HCT116 (cell line): ENCODE measurements around the gene CYTH2. TPM values are rescaled to one million over a fixed set of nuclear protein-coding genes. Genes with fewer than 3 reads are reported as not detected.

Source experiments
- ATAC-seq: fragments of 200-7000 bp; cut with Tn5 transposase; 2 replicates; pipeline ENCODE4 v1.9.1; 2020; ENCODE audit warnings: mild to moderate bottlenecking, moderate library complexity
- BruUV-seq: library from RNA; stranded (reverse); fragments of 400-500 nt; replicated peaks from 2 replicates; lab custom pipeline; 2021; lab: Mats Ljungman, UMichigan
- CTCF ChIA-PET: fragments of 300-600 bp; sonication (Branson Sonifier 250); formaldehyde crosslinking; loops from one replicate; lab custom pipeline; 2021; ENCODE audit warnings: antibody characterized with exemption; lab: Charles Lee
- POLR2A ChIA-PET: fragments of 300-600, 350-600 bp; sonication (Branson Sonifier 250); formaldehyde crosslinking; loops from one replicate; lab custom pipeline; 2021; ENCODE audit warnings: antibody characterized with exemption; lab: Charles Lee
- RAD21 ChIA-PET, 2 experiments: fragments of 300-600 bp; sonication (Branson Sonifier 250); formaldehyde crosslinking; loops; one replicate each; lab custom pipeline; 2023; ENCODE audit warnings: low total read pairs in 2 of 2; ENCODE audit not compliant: uncharacterized antibody in 2 of 2, unreplicated experiment in 2 of 2, low non-redundant PET in 1 of 2; lab: Charles Lee
- DNase-seq: peaks from one replicate; pipeline ENCODE4 v3.0.0-alpha.2; 2010; ENCODE audit warnings: low read depth, low spot score
- H2AFZ ChIP-seq: fragments of 200-600 bp; shearing (Covaris generic), sonication (generic); 2 replicates; pipeline ENCODE4 v1.6.1; 2017; ENCODE audit warnings: low read depth, mixed run types, mixed read lengths, antibody characterized with exemption, low read length; ENCODE audit not compliant: poor library complexity, severe bottlenecking
- H3K27ac ChIP-seq: 2 replicates; pipeline ENCODE4 v1.5.1; 2012; ENCODE audit warnings: low read depth, low read length
- H3K27me3 ChIP-seq: fragments of 200-600 bp; sonication (generic); 2 replicates; pipeline ENCODE4 v1.6.1; 2016; ENCODE audit warnings: mixed run types, low read length, mixed read lengths; ENCODE audit not compliant: insufficient read depth
- H3K36me3 ChIP-seq, 2 experiments: fragments of 200-500 bp in 1 of 2; fragments of 200-600 bp in 1 of 2; sonication (Bioruptor generic) in 1 of 2; sonication (generic) in 1 of 2; 2 replicates each; pipeline versions ENCODE4 v1.5.1 to v1.6.1; 2014 to 2016; ENCODE audit warnings: low read length in 2 of 2, inconsistent platforms in 1 of 2, mixed read lengths in 1 of 2, mixed run types in 1 of 2; ENCODE audit not compliant: insufficient read depth in 2 of 2, control insufficient read depth in 1 of 2
- H3K4me1 ChIP-seq, 2 experiments: fragments of 200-600 bp in 1 of 2; sonication (generic) in 1 of 2; 2 replicates each; pipeline versions ENCODE4 v1.5.1 to v1.6.1; 2012 to 2017; ENCODE audit warnings: low read length in 2 of 2, inconsistent platforms in 1 of 2, mild to moderate bottlenecking in 1 of 2, mixed read lengths in 1 of 2, mixed run types in 1 of 2, moderate library complexity in 1 of 2; ENCODE audit not compliant: insufficient read depth in 2 of 2, control insufficient read depth in 1 of 2
- H3K4me2 ChIP-seq: fragments of 200-600 bp; sonication (generic); 2 replicates; pipeline ENCODE4 v1.6.1; 2017; ENCODE audit warnings: mixed run types, low read length, mixed read lengths
- H3K4me3 ChIP-seq, 2 experiments: fragments of 200-600 bp in 1 of 2; sonication (generic) in 1 of 2; replicated peaks in 1 of 2; 2 replicates each; pipeline ENCODE4 v1.5.1; 2011 to 2016; ENCODE audit warnings: low read length in 2 of 2, control low read depth in 1 of 2, low read depth in 1 of 2, mild to moderate bottlenecking in 1 of 2, mixed read lengths in 1 of 2, mixed run types in 1 of 2
- H3K79me2 ChIP-seq: fragments of 200-600 bp; sonication (generic); 2 replicates; pipeline ENCODE4 v1.6.1; 2017; ENCODE audit warnings: mild to moderate bottlenecking, mixed run types, low read length, moderate library complexity, mixed read lengths; ENCODE audit not compliant: insufficient read depth
- H3K9ac ChIP-seq: fragments of 200-600 bp; sonication (generic); 2 replicates; pipeline ENCODE4 v1.6.1; 2016; ENCODE audit warnings: low read length, mixed read lengths
- H3K9me2 ChIP-seq: fragments of 200-600 bp; sonication (generic), shearing (Covaris generic); 2 replicates; pipeline ENCODE4 v1.6.1; 2017; ENCODE audit warnings: mixed run types, mild to moderate bottlenecking, moderate library complexity; ENCODE audit not compliant: insufficient read depth
- H3K9me3 ChIP-seq, 2 experiments: fragments of 200-500 bp in 1 of 2; fragments of 200-600 bp in 1 of 2; sonication (Bioruptor generic) in 1 of 2; sonication (generic) in 1 of 2; 2 replicates each; pipeline ENCODE4 v1.6.1; 2014 to 2017; ENCODE audit warnings: low read length in 2 of 2, mixed read lengths in 2 of 2, inconsistent platforms in 1 of 2, low read depth in 1 of 2, mild to moderate bottlenecking in 1 of 2, mixed run types in 1 of 2, moderate library complexity in 1 of 2; ENCODE audit not compliant: control insufficient read depth in 1 of 2, insufficient read depth in 1 of 2
- H4K20me1 ChIP-seq: fragments of 200-600 bp; sonication (generic), shearing (Covaris generic); 2 replicates; pipeline ENCODE4 v1.6.1; 2017; ENCODE audit warnings: mixed run types, mild to moderate bottlenecking, moderate library complexity; ENCODE audit not compliant: insufficient read depth
- EZH2 ChIP-seq: fragments of 200-600 bp; sonication (generic); IDR thresholded peaks from 2 replicates; pipeline ENCODE4 v1.6.1; 2017; ENCODE audit warnings: antibody characterized with exemption, mixed run types
- JUND ChIP-seq: IDR thresholded peaks from 2 replicates; pipeline ENCODE4 v1.6.1; 2012
- POLR2A ChIP-seq: IDR thresholded peaks from 2 replicates; pipeline ENCODE4 v1.7.0; 2011; ENCODE audit warnings: borderline replicate concordance; ENCODE audit not compliant: insufficient read depth, insufficient read length; ENCODE audit errors: extremely low read depth
- POLR2AphosphoS5 ChIP-seq: IDR thresholded peaks from 2 replicates; pipeline ENCODE4 v1.6.1; 2011; ENCODE audit warnings: mild to moderate bottlenecking, low read depth, low read length, moderate library complexity
- SIN3A ChIP-seq: IDR thresholded peaks from 2 replicates; pipeline ENCODE4 v1.6.1; 2012; ENCODE audit warnings: low read depth
- SRF ChIP-seq: IDR thresholded peaks from 2 replicates; pipeline ENCODE4 v1.6.1; 2012; ENCODE audit warnings: low read depth
- TCF7L2 ChIP-seq: IDR thresholded peaks from 2 replicates; pipeline ENCODE4 v1.7.0; 2011; ENCODE audit warnings: borderline replicate concordance, inconsistent platforms; ENCODE audit not compliant: insufficient read depth, insufficient read length; ENCODE audit errors: extremely low read depth
- YY1 ChIP-seq: IDR thresholded peaks from 2 replicates; pipeline ENCODE4 v1.6.1; 2011; ENCODE audit warnings: low read length, low read depth, moderate library complexity, mild to moderate bottlenecking; ENCODE audit not compliant: insufficient replicate concordance; ENCODE audit errors: extremely low read depth
- ZFX ChIP-seq: fragments of 450-650 bp; IDR thresholded peaks from 2 replicates; pipeline ENCODE4 v1.6.1; 2017
- intact Hi-C: fragments of 100-400 bp; cut with micrococcal nuclease; formaldehyde crosslinking; loops from 2 replicates; pipeline ENCODE4 v1.10.0; 2022
- total RNA-seq: library from RNA; stranded (reverse); gene quantifications from one replicate; pipeline ENCODE4 v1.2.1, GENCODE V29; 2021; ENCODE audit not compliant: unreplicated experiment
- TF ChIP-seq, protein P1 (sequence below): IDR thresholded peaks from 2 replicates; pipeline ENCODE4 v1.6.1; 2012

Gene CYTH2
- total RNA-seq, 1 experiment from 2014 or later = 75.3 TPM

DNA sequence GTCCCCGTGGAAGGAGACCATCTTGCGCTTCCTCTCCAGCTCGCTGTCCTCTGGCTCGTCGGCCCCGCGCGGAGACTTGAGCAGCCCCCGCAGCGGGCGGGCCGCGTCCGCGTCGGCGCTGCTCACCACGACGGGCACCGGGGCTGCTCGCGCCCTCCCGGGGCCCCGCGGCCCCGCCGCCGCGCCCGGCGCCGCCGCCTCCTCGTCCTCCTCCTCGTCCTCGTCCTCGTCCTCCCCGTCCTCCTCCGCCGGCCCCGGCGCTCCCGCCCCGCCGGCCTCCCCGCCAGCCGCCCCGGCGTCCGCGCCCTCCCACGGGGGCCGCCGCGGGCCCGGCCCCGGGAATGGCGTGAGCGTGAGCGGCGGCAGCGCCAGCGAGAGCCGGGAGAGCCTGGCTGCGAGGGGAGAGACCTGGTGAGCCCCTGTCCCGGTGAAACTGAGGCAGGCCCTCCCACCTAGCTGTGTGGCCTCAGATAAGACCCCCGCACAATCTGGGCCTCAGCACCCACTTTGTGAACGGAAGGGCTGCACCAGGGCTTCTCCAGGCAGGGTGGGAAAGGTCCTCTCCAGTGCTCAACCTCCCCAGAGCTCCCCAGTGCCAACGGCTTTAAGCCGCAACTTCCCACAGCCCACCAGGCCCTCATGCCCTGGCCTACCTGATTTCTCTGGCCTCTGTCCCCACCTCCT is 24.7 kb downstream of the CYTH2 start:
- TF ChIP-seq POLR2A (peak; percentile 4), SIN3A (no peak), TCF7L2 (no peak), EZH2 (no peak), JUND (no peak), POLR2AphosphoS5 (peak; percentile 36), ZFX (peak; percentile 92)
- TF ChIP-seq, protein P1, sequence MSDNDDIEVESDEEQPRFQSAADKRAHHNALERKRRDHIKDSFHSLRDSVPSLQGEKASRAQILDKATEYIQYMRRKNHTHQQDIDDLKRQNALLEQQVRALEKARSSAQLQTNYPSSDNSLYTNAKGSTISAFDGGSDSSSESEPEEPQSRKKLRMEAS = no peak
- Histone ChIP-seq H3K27ac (peak overlapping the region; percentile 93), H3K36me3 (peaks cover 0 to 2% of the 10 kb centered on the region in 2 experiments; a peak in 1 of 4 replicates), H3K4me1 (peaks cover 39 to 64% of the 10 kb centered on the region in 2 experiments), H3K79me2 (peaks cover 30% of the 10 kb centered on the region), H4K20me1 (no peaks in the 10 kb centered on the region), H3K4me3 (peak overlapping the region; percentile 76 to 78), H3K27me3 (no peaks in the 10 kb centered on the region), H3K9ac (peak overlapping the region; percentile 91), H2AFZ (no peak overlapping the region), H3K4me2 (peak overlapping the region; percentile 92), H3K9me3 (no peaks in the 10 kb centered on the region), H3K9me2 (no peaks in the 10 kb centered on the region)
- CTCF ChIA-PET = interaction anchor here (0.8 to 2.0 kb wide), 12 partner anchors 12 to 234 kb away, joined by 3 to 29 read pairs (median 6); partner anchors contain the start of gene GRWD1
- intact Hi-C loops = loop anchor here (1.0 to 10.0 kb wide), 3 partner anchors 7 to 142 kb away; partner anchors contain the start of genes GRIN2D and KDELR1
- BruUV-seq = no TSS peak
- ATAC-seq (peak; percentile 1; the same call in 1 of the 2 replicates), DNase-seq (no peak)
- POLR2A ChIA-PET = interaction anchor here (0.7 to 2.0 kb wide), 10 partner anchors 8 to 160 kb away, joined by 3 to 13 read pairs (median 5); partner anchors contain the start of genes RPL18 and SPHK2
- RAD21 ChIA-PET = interaction anchor here (0.6 to 1.8 kb wide), 4 partner anchors 7 to 90 kb away, joined by 3 to 9 read pairs (median 6); no protein-coding TSS in a partner anchor

DNA sequence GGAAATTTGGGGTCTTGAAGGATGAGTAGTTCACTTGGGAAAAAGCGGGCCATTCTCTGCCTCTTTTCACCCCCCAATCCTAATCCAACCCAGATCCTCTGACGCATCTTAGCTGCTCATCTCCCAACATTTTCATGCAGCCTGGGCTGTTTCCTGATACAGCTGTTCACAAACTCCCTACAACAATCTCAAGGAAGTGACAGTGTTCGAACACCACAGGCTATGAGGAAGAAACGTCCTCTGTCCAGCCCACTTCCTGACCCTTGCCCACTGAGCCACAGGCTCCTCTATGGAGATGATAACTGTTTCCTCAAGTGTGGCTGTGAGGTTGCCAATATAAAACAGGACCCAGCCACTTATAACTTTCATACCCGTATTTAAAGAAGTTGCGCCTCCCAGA is 26.2 kb downstream of the CYTH2 start:
- TF ChIP-seq SRF (no peak), YY1 (no peak)
- no peak for ATAC-seq
- Histone ChIP-seq H3K9me2 (no peaks in the 10 kb centered on the region), H4K20me1 (no peaks in the 10 kb centered on the region), H3K27ac (peak overlapping the region; percentile 41), H3K4me2 (peak overlapping the region; percentile 92; the same call in 1 of the 2 replicates), H3K27me3 (no peaks in the 10 kb centered on the region), H3K9me3 (no peaks in the 10 kb centered on the region), H2AFZ (no peak overlapping the region), H3K36me3 (no peaks in the 10 kb centered on the region; a peak in 1 of 4 replicates), H3K4me1 (peaks cover 26 to 51% of the 10 kb centered on the region in 2 experiments), H3K79me2 (peaks cover 15% of the 10 kb centered on the region; the same call in 1 of the 2 replicates), H3K9ac (no peak overlapping the region), H3K4me3 (no peak overlapping the region)
- POLR2A ChIA-PET = no interaction called here
- TSS peak; percentile 68 for BruUV-seq
- intact Hi-C loops = loop anchor here (10.0 kb wide), 1 partner anchor 101 kb away; the partner anchor contains the start of genes GRIN2D and KDELR1
- RAD21 ChIA-PET = interaction anchor here in 1 of 2 experiments (0.7 kb wide), 1 partner anchor 8 kb away, joined by 3 read pairs; no protein-coding TSS in a partner anchor
- no peak for DNase-seq
- CTCF ChIA-PET = interaction anchor here (0.7 to 1.5 kb wide), 2 partner anchors 10 to 161 kb away, joined by 3 to 4 read pairs; no protein-coding TSS in a partner anchor
